Choroid plexus epithelial cell (primary cell): Measurements from ENCODE around the gene SLC19A2.
"Not testable (repeated sequence)": the region's sequence is repeated elsewhere in the genome, so short reads cannot be mapped to it uniquely, and the experiment has no call there.

ENCODE experiments used
- DNase-seq: peaks from one replicate; pipeline ENCODE4 v3.0.0-alpha.2; 2010; ENCODE audit warnings: low read depth
- H3K4me3 ChIP-seq: 2 replicates; pipeline ENCODE4 v1.5.1; 2011; ENCODE audit warnings: low read depth, mild to moderate bottlenecking, control low read depth, low read length, moderate library complexity
- TF ChIP-seq, protein P1 (sequence below): conservative IDR thresholded peaks from 2 replicates; pipeline ENCODE4 v1.5.1; 2011; ENCODE audit warnings: low read depth, mild to moderate bottlenecking, control low read depth, inconsistent platforms, low read length, moderate library complexity

SLC19A2 gene

DNA sequence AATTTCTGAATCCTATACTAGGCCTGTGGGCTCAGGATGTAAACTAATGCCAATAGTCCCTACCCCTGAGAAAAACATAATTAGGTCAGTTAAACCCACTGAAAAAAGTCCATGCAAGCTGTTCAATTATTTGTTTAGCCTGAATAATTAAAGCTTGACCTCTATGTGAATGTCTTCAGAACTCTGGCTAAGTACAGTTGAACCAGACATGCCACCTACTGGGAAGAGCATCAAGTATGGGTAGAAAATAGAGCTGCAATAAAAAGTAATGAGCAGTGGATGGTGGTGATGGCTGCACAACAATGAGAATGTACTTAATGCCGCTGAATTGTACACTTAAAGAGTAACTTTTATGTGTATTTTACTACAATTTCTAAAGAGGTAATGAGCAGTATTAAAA, 23.6 kb upstream of the SLC19A2 start:
- peak; percentile 47 for DNase-seq
- TF ChIP-seq, protein P1, sequence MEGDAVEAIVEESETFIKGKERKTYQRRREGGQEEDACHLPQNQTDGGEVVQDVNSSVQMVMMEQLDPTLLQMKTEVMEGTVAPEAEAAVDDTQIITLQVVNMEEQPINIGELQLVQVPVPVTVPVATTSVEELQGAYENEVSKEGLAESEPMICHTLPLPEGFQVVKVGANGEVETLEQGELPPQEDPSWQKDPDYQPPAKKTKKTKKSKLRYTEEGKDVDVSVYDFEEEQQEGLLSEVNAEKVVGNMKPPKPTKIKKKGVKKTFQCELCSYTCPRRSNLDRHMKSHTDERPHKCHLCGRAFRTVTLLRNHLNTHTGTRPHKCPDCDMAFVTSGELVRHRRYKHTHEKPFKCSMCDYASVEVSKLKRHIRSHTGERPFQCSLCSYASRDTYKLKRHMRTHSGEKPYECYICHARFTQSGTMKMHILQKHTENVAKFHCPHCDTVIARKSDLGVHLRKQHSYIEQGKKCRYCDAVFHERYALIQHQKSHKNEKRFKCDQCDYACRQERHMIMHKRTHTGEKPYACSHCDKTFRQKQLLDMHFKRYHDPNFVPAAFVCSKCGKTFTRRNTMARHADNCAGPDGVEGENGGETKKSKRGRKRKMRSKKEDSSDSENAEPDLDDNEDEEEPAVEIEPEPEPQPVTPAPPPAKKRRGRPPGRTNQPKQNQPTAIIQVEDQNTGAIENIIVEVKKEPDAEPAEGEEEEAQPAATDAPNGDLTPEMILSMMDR = peak; percentile 30

DNA sequence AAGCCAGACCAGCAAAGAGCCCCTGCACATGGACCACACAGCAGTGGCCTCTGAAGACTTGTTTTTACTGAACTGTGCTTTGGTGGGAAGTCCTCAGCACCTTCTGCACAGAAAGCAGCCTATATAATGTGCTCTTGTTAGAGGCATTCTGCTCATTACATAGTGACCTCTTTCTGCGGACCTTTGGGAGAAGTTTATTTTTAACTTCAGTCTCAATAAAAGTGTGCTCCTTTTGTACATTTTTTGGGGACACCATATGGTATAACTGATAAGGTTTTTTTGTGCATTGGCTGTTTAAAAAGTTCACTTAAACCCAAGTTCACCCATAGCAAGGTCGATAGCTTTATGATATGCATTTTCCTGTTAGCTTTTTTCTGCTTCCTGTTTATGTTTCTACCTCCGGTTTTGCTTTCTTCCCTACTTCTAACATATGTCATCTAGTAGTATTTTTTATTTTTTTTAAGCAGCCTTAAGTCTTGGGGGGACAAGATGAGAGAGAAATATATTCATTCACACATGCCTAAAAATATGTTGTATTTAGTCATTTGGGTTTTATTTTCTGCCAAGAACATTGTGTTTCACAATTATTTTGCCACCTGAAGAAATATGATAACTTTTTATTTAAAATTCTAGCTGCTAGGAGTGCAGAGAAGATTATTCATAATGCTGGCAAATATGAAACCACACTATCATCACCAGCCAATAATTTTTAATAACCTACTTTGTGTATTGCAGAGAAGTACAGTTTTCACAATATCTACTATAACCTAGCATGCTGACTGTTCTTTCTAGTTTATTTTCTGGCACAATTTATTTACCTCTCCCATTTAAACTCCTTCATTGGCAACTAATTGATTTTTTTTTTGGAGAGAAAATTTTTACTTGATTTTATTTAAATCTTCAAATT, 22.9 kb upstream of the SLC19A2 start:
- H3K4me3 ChIP-seq = no peak overlapping the region
- peak; percentile 35 for DNase-seq
- TF ChIP-seq, protein P1 = no peak

More for the DNA sequence above, 23.6 kb upstream of the SLC19A2 start:
- H3K4me3 ChIP-seq = no peak overlapping the region

DNA sequence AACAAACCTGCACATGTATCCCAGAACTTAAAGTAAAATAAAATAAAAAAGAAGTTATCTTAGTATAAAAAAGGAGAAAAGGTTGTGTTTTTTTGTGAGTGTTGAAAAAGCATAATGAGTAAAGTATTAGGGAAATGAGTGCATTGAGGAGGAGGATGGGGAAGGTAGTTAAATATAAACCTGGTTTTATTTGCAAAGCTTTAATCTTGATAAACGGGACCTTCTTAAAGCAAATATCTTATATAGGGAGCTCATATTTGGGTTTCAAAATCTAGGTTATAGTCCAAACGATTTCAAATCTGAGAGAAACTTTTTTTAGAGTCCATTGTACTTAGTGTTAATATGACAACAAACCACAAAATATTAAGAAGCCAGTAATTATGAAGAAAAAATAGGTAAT, 21.7 kb upstream of the SLC19A2 start:
- H3K4me3 ChIP-seq = no peak overlapping the region
- DNase-seq = no peak
- TF ChIP-seq, protein P1 = no peak

DNA sequence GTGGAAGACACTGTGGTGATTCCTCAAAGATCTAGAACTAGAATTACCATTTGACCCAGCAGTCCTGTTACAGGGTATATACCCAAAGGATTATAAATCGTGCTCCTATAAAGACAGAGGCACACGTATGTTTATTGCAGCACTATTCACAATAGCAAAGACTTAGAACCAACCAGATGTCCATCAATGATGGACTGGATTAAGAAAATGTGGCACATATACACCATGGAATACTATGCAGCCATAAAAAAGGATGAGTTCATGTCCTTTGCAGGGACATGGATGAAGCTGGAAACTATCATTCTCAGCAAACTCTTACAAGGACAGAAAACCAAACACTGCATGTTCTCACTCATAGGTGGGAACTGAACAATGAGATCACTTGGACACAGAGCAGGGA, 17.9 kb upstream of the SLC19A2 start:
- H3K4me3 ChIP-seq, DNase-seq: not testable (repeated sequence)

DNA sequence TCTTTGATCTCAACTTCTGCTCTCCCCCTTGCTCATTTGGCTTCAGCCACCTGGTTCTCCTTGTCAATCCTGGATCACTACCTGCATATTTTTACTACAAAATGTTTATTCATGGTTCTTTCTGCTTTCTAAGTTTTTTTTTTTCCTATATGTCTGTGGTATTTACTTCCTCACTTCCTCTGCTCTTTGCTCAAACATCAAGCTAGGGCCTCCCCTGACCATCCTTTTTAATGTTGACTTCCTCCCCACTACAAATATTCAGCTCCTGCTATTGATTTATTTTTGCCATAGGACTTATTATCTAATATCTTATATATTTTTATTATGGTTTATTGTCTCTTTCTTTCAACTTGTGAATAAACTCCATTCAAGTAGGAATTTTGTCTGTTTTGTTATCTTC, 14.1 kb upstream of the SLC19A2 start:
- TF ChIP-seq, protein P1 = no peak
- no peak overlapping the region for H3K4me3 ChIP-seq
- no peak for DNase-seq

DNA sequence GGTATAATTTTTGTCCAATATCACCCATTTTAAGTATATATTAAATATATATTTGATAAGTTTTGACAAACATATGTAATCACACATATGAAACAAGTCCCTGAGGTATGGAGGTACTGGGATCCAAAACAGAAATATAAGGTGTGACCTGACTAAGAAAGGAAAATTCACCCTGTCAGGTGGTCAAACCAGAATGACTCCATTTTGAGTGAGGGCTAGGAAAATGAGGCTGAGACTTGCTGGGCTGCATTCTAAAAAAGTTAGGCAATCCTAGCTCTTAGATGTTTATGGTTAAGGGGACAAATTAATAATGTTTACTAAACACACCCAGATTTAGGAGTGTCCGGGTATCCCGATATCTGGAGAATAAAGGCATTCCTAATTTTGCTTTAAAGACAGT, 11.6 kb upstream of the SLC19A2 start:
- TF ChIP-seq, protein P1 = no peak
- DNase-seq = no peak
- no peak overlapping the region for H3K4me3 ChIP-seq

DNA sequence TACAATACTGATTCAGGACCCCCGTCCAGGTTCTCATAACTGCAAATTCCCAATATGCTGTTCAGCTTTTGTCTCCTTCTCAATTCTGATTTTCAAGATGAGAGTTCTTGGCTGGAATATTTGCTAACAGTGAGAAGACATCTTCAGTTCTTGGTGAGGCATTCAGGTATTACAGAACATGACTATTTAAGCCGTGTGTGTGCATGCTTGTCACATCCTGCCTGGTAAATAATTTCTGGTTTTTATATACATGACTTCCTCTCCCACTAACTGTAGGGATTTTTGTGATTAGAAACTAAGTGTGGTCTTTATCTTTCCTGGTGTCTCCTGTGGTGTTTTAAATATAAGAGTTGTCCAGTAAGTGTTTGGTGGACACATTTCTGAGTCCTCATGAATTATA, 10.2 kb upstream of the SLC19A2 start:
- no peak overlapping the region for H3K4me3 ChIP-seq
- no peak for DNase-seq
- TF ChIP-seq, protein P1 = no peak
